MM.1S (cell line): ENCODE data around the gene NDUFC2.
"Not testable (repeated sequence)": the region's sequence is repeated elsewhere in the genome, so short reads cannot be mapped to it uniquely, and the experiment has no call there.

Experiments used
- DNase-seq: peaks from one replicate; pipeline ENCODE4 v3.0.0-alpha.2; 2015
- H2AFZ ChIP-seq: fragments of 300-600 bp; sonication (generic); 2 replicates; pipeline ENCODE4 v1.6.0; 2016; ENCODE audit warnings: antibody characterized with exemption, low read length
- H3F3A ChIP-seq: fragments of 300-600 bp; sonication (generic); 2 replicates; pipeline ENCODE4 v1.6.1; 2016; ENCODE audit warnings: mild to moderate bottlenecking, antibody characterized with exemption, low read length, moderate library complexity, mixed read lengths; ENCODE audit not compliant: insufficient read depth
- H3K27ac ChIP-seq: fragments of 300-600 bp; sonication (generic); 2 replicates; pipeline ENCODE4 v1.5.1; 2016; ENCODE audit warnings: mild to moderate bottlenecking, low read length
- H3K27me3 ChIP-seq: fragments of 300-600 bp; sonication (generic); replicated peaks from 2 replicates; pipeline ENCODE4 v1.6.0; 2016; ENCODE audit warnings: low read length; ENCODE audit not compliant: insufficient read depth
- H3K36me3 ChIP-seq: fragments of 300-600 bp; sonication (generic); replicated peaks from 2 replicates; pipeline ENCODE4 v1.6.1; 2016; ENCODE audit warnings: mild to moderate bottlenecking, low read length, mixed read lengths; ENCODE audit not compliant: insufficient read depth
- H3K4me1 ChIP-seq: fragments of 300-600 bp; sonication (generic); 2 replicates; pipeline ENCODE4 v1.6.1; 2016; ENCODE audit warnings: low read length, mixed read lengths
- H3K4me2 ChIP-seq: fragments of 300-600 bp; sonication (generic); 2 replicates; pipeline ENCODE4 v1.6.0; 2016; ENCODE audit warnings: low read depth, low read length
- H3K4me3 ChIP-seq: fragments of 300-600 bp; sonication (generic); 2 replicates; pipeline ENCODE4 v1.5.1; 2016; ENCODE audit warnings: low read length, mixed read lengths
- H3K79me2 ChIP-seq: fragments of 300-600 bp; sonication (generic); 2 replicates; pipeline ENCODE4 v1.6.1; 2016; ENCODE audit warnings: mixed run types, low read length, mixed read lengths
- H3K9ac ChIP-seq: fragments of 300-600 bp; sonication (generic); 2 replicates; pipeline ENCODE4 v1.6.1; 2016; ENCODE audit warnings: low read length, mixed read lengths
- H3K9me2 ChIP-seq: fragments of 300-600 bp; sonication (generic); replicated peaks from 2 replicates; pipeline ENCODE4 v1.6.1; 2016; ENCODE audit warnings: mild to moderate bottlenecking, low read length, mixed read lengths; ENCODE audit not compliant: insufficient read depth
- H3K9me3 ChIP-seq: fragments of 300-600 bp; sonication (generic); replicated peaks from 2 replicates; pipeline ENCODE4 v1.6.1; 2016; ENCODE audit warnings: mild to moderate bottlenecking, low read length, mixed read lengths; ENCODE audit not compliant: insufficient read depth
- H4K20me1 ChIP-seq: fragments of 300-600 bp; sonication (generic); 2 replicates; pipeline ENCODE4 v1.6.1; 2016; ENCODE audit warnings: mild to moderate bottlenecking, low read length, moderate library complexity, mixed read lengths; ENCODE audit not compliant: insufficient read depth
- EZH2 ChIP-seq: fragments of 300-600 bp; sonication (generic); optimal IDR thresholded peaks from 2 replicates; pipeline ENCODE3; 2017; ENCODE audit warnings: low read depth, mild to moderate bottlenecking, antibody characterized with exemption, low read length, mixed read lengths
- EZH2phosphoT487 ChIP-seq: fragments of 300-600 bp; sonication (generic); IDR thresholded peaks from 2 replicates; pipeline ENCODE4 v1.6.1; 2018; ENCODE audit warnings: antibody characterized with exemption, low read length
- TF ChIP-seq, protein P1 (sequence below): fragments of 300-600 bp; sonication (generic); IDR thresholded peaks from 2 replicates; pipeline ENCODE4 v1.5.1; 2016; ENCODE audit warnings: antibody characterized with exemption, low read length, mixed read lengths

Gene NDUFC2

DNA sequence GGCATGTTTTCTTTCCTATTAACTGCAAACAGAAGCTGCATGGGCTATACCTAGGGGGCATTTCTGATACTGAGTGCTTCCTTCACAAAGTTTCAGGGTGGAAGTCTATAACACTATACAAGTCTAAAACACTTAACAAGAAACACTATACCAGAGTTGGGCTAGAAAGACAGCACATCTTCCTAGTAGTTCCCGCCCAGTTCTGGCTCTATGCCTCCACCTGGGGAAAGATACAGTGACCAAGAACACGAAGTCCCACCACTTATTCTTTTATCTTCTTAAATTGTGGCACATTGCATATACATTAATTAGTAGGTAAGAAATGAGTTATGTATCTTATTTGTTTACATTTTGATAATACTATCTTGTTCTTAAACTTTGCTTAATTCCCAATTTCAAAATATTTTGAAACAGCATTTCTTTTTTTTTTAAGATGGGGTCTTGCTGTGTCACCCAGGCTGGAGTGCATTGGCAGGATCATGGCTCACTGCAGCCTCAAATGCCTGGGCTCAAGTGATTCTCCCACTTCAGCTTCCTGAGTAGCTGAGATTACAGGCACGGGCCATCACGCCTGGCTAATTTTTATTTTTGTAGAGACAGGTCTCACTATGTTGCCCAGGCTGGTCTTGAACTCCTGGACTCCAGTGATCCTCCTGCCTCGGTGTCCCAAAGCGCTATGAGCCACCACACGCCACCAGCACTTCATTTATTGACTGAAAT lies 18.2 kb upstream of the NDUFC2 start:
- H3K9me3 ChIP-seq, result no peaks in the 10 kb centered on the region
- TF ChIP-seq, protein P1, sequence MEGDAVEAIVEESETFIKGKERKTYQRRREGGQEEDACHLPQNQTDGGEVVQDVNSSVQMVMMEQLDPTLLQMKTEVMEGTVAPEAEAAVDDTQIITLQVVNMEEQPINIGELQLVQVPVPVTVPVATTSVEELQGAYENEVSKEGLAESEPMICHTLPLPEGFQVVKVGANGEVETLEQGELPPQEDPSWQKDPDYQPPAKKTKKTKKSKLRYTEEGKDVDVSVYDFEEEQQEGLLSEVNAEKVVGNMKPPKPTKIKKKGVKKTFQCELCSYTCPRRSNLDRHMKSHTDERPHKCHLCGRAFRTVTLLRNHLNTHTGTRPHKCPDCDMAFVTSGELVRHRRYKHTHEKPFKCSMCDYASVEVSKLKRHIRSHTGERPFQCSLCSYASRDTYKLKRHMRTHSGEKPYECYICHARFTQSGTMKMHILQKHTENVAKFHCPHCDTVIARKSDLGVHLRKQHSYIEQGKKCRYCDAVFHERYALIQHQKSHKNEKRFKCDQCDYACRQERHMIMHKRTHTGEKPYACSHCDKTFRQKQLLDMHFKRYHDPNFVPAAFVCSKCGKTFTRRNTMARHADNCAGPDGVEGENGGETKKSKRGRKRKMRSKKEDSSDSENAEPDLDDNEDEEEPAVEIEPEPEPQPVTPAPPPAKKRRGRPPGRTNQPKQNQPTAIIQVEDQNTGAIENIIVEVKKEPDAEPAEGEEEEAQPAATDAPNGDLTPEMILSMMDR, result no peak
- TF ChIP-seq EZH2, result no peak
- no peak for TF ChIP-seq EZH2phosphoT487
- no peaks in the 10 kb centered on the region for H3F3A ChIP-seq
- H2AFZ ChIP-seq, result no peak overlapping the region
- H3K27me3 ChIP-seq, result no peaks in the 10 kb centered on the region
- H3K36me3 ChIP-seq, result no peaks in the 10 kb centered on the region; the same call in 1 of the 2 replicates
- no peaks in the 10 kb centered on the region for H3K9me2 ChIP-seq
- no peak overlapping the region for H3K4me2 ChIP-seq
- H3K27ac ChIP-seq, result no peak overlapping the region
- no peaks in the 10 kb centered on the region for H4K20me1 ChIP-seq
- no peak for DNase-seq
- no peaks in the 10 kb centered on the region for H3K79me2 ChIP-seq
- H3K4me1 ChIP-seq, result no peaks in the 10 kb centered on the region
- no peak overlapping the region for H3K9ac ChIP-seq
- no peak overlapping the region for H3K4me3 ChIP-seq

DNA sequence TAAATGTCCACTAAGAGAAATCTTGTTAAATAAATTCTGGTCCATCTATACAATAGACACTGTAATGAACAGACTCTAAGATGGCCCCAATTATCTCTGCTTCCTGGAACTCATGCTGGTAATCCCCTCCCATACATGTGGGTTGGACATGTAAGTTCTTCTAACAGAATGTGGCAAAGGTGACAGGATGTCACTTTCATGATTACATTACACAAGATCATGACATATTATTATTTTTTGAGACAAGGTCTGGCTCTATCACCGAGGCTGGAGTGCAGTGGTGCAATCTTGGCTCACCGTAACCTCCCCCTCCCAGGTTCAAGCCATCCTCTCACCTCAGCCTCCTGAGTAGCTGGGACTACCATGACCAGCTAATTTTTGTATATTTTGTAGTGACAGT lies 14.6 kb upstream of the NDUFC2 start:
- Histone ChIP-seq H3K79me2 (no peaks in the 10 kb centered on the region), H3K27ac (no peak overlapping the region), H4K20me1 (no peaks in the 10 kb centered on the region), H3K4me1 (no peaks in the 10 kb centered on the region), H3K9ac (no peak overlapping the region), H3K4me2 (no peak overlapping the region), H2AFZ (no peak overlapping the region), H3K4me3 (no peak overlapping the region), H3K27me3 (no peaks in the 10 kb centered on the region), H3K9me2 (no peaks in the 10 kb centered on the region), H3K36me3 (no peaks in the 10 kb centered on the region), H3F3A (no peaks in the 10 kb centered on the region), H3K9me3 (no peaks in the 10 kb centered on the region)
- no peak for TF ChIP-seq EZH2
- TF ChIP-seq, protein P1, result no peak
- TF ChIP-seq EZH2phosphoT487, result no peak
- DNase-seq, result no peak

DNA sequence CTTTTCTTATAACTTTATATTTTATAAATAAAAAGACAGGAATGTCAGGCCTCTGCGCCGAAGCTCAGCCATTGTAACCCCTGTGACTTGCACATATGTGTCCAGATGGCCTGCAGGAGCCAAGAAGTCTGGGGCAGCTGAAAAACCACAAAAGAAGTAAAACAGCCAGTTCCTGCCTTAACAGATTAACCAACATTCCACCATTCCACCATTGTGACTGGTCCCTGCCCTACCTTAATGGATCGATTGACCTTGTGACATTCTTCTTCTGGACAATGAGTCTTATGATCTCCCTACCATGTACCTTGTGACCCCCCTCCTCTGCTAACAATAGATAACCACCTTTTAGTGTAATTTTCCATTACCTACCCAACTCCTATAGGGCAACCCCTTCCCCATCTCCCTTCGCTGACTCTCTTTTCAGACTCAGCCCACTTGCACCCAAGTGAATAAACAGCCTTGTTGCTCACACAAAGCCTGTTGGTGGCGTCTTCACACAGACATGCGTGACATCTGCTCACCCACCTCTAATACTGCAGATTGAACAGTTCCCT lies 6.9 kb upstream of the NDUFC2 start:
- H3K4me1 ChIP-seq, H3K9me2 ChIP-seq, H3F3A ChIP-seq, H3K79me2 ChIP-seq, H3K4me2 ChIP-seq, H3K36me3 ChIP-seq, DNase-seq, H3K27me3 ChIP-seq, H3K9ac ChIP-seq, H3K4me3 ChIP-seq, H2AFZ ChIP-seq, H4K20me1 ChIP-seq, H3K27ac ChIP-seq, H3K9me3 ChIP-seq: not testable (repeated sequence)

DNA sequence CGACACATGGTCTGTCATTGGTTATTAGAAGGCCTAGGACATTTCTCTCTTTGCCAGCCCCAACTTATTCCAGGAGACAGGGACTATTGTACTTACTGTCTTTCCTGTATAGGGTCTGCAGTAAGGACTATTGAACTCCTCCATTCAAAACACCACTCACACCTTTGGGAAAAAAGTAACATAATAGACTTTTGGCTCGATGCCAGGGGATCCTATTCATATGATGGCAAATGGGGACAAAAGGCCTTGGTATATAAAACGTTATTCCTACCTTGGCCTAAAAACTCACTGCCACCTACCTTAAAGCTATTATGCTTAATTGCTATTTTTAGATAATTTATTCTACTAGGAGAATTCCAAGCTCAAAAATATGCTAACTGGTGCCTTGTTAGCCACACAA lies 6.3 kb upstream of the NDUFC2 start:
- H3K36me3 ChIP-seq, result no peaks in the 10 kb centered on the region
- no peak overlapping the region for H3K4me3 ChIP-seq
- no peaks in the 10 kb centered on the region for H3K4me1 ChIP-seq
- no peak overlapping the region for H3K4me2 ChIP-seq
- H3K27me3 ChIP-seq, result no peaks in the 10 kb centered on the region
- no peaks in the 10 kb centered on the region for H3K79me2 ChIP-seq
- H3K9me3 ChIP-seq, result no peaks in the 10 kb centered on the region
- TF ChIP-seq, protein P1, result no peak
- TF ChIP-seq EZH2phosphoT487 (no peak), EZH2 (no peak)
- no peak overlapping the region for H3K27ac ChIP-seq
- no peak overlapping the region for H2AFZ ChIP-seq
- no peak overlapping the region for H3K9ac ChIP-seq
- no peaks in the 10 kb centered on the region for H3K9me2 ChIP-seq
- H3F3A ChIP-seq, result no peaks in the 10 kb centered on the region
- H4K20me1 ChIP-seq, result no peaks in the 10 kb centered on the region
- no peak for DNase-seq

DNA sequence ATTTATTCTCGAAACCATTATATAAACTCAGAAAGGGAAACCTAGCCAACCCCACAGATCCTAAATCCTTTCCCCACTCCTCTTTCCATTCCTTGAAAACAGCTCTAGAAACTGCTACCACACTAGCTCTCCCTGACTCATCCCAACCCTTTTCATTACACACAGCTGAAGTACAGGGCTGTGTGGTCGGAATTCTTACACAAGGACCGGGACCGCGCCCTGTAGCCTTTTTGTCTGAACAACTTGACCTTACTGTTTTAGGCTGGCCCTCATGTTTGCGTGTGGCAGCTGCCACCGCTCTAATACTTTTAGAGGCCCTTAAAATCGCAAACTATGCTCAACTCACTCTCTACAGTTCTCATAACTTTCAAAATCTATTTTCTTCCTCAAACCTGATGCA lies 4.8 kb upstream of the NDUFC2 start:
- H3K27me3 ChIP-seq, H3K27ac ChIP-seq, DNase-seq, H3K4me2 ChIP-seq, H3K36me3 ChIP-seq, H3K9ac ChIP-seq, H4K20me1 ChIP-seq, H3K79me2 ChIP-seq, H3K4me3 ChIP-seq, H3K4me1 ChIP-seq, H3F3A ChIP-seq, H3K9me3 ChIP-seq, H2AFZ ChIP-seq, H3K9me2 ChIP-seq: not testable (repeated sequence)
